Progenitor cell of endocrine pancreas (in vitro differentiated cells): ENCODE results near the gene TMEM120B. TPM values are rescaled to one million over a fixed set of nuclear protein-coding genes. Genes with fewer than 3 reads are reported as not detected.

ENCODE experiments used
- DNase-seq: peaks from one replicate; pipeline ENCODE4 v3.0.0; 2021; ENCODE audit warnings: low spot score; ENCODE audit not compliant: unreplicated experiment
- H3K27ac Mint-ChIP-seq: 2 replicates; pipeline ENCODE4 v1.8.0; 2021; ENCODE audit warnings: mild to moderate bottlenecking, moderate library complexity, mixed read lengths
- H3K27me3 Mint-ChIP-seq: 2 replicates; pipeline ENCODE4 v1.8.0; 2021; ENCODE audit warnings: mixed read lengths
- H3K36me3 Mint-ChIP-seq: 2 replicates; pipeline ENCODE4 v1.8.0; 2022; ENCODE audit warnings: mixed read lengths; ENCODE audit not compliant: insufficient read depth
- H3K4me1 Mint-ChIP-seq: 2 replicates; pipeline ENCODE4 v1.8.0; 2021; ENCODE audit warnings: low read depth, mixed read lengths
- H3K4me3 Mint-ChIP-seq: 2 replicates; pipeline ENCODE4 v1.8.0; 2021; ENCODE audit warnings: low read depth, mild to moderate bottlenecking, moderate library complexity, mixed read lengths
- H3K9me3 Mint-ChIP-seq: 2 replicates; pipeline ENCODE4 v1.8.0; 2021; ENCODE audit warnings: low read depth, mixed read lengths
- CTCF ChIP-seq: fragments of 200-600 bp; sonication (generic); IDR thresholded peaks from one replicate; pipeline ENCODE4 v1.5.0; 2021; ENCODE audit warnings: antibody characterized with exemption, mild to moderate bottlenecking; ENCODE audit not compliant: unreplicated experiment
- total RNA-seq: library from RNA; stranded (reverse); gene quantifications from 2 replicates; pipeline ENCODE4 v1.2.1, GENCODE V29; 2021

TMEM120B gene
- total RNA-seq, 1 donor from 2014 or later: 16.1 TPM

DNA sequence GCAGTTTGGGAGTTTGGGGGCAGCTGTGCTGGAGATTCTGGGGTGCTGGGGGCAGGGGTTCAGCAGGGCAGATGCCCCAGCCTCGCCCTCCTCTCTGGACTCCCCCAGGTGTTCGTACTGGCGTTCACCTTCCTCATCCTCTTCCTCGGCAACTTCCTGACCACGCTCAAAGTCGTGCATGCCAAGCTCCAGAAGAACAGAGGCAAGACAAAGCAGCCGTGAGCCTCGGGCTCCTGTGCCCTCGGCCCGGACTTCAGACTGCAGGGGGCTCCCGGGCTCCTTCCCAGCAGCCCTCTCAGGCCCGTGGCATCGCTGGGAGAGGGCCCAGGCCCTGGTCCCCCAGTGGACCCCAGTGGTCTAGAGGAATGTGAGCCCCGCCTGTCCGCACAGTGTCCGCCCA lies 62.9 kb downstream of the TMEM120B start:
- H3K4me3 Mint-ChIP-seq: no peak overlapping the region
- H3K9me3 Mint-ChIP-seq: no peaks in the 10 kb centered on the region
- peaks cover 1% of the 10 kb centered on the region for H3K36me3 Mint-ChIP-seq
- TF ChIP-seq CTCF: no peak
- no peaks in the 10 kb centered on the region for H3K27me3 Mint-ChIP-seq
- peaks cover 1% of the 10 kb centered on the region for H3K4me1 Mint-ChIP-seq
- DNase-seq: no peak
- no peak overlapping the region for H3K27ac Mint-ChIP-seq

GRCh38 chr12:121776190-121777098 lies 63.9 kb downstream of the TMEM120B start:
- Mint-ChIP-seq H3K4me1 (peaks cover 1% of the 10 kb centered on the region), H3K4me3 (no peak overlapping the region), H3K27ac (no peak overlapping the region), H3K36me3 (peaks cover 1% of the 10 kb centered on the region), H3K27me3 (no peaks in the 10 kb centered on the region), H3K9me3 (no peaks in the 10 kb centered on the region)
- peak; percentile 80 for TF ChIP-seq CTCF
- DNase-seq: peak; percentile 70

GRCh38 chr12:121778567-121779421 lies 66.2 kb downstream of the TMEM120B start:
- no peaks in the 10 kb centered on the region for H3K27me3 Mint-ChIP-seq
- peaks cover 1% of the 10 kb centered on the region for H3K36me3 Mint-ChIP-seq
- H3K4me3 Mint-ChIP-seq: no peak overlapping the region
- DNase-seq: no peak
- TF ChIP-seq CTCF: no peak
- no peaks in the 10 kb centered on the region for H3K9me3 Mint-ChIP-seq
- H3K27ac Mint-ChIP-seq: no peak overlapping the region
- peaks cover 4% of the 10 kb centered on the region for H3K4me1 Mint-ChIP-seq

GRCh38 chr12:121779422-121779895 lies 66.9 kb downstream of the TMEM120B start:
- Mint-ChIP-seq H3K4me3 (no peak overlapping the region), H3K9me3 (no peaks in the 10 kb centered on the region), H3K36me3 (peaks cover 1% of the 10 kb centered on the region), H3K27me3 (no peaks in the 10 kb centered on the region), H3K4me1 (peaks cover 4% of the 10 kb centered on the region), H3K27ac (no peak overlapping the region)
- no peak for DNase-seq
- TF ChIP-seq CTCF: no peak

DNA sequence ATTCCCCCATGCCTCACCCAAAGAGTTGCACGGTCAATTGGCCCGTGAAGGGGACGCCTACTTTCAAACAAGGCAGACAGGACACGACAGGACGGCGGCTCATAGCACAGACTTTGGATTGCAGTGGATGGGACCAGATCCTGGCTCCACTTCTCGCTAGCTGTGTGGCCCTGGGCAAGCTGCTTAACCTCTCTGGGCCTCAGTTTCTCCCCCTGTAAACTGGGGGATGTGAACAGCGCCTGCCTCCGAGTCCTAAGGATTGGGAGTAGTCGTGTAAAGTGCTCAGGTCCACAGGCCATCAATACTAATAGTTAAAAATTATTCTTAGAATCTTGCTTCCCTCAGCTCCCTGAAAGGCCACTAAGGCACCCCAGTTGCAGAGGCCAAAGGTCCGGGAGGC lies 67.9 kb downstream of the TMEM120B start:
- Mint-ChIP-seq H3K4me3 (no peak overlapping the region), H3K27me3 (no peaks in the 10 kb centered on the region), H3K36me3 (peaks cover 1% of the 10 kb centered on the region), H3K4me1 (peaks cover 4% of the 10 kb centered on the region), H3K27ac (no peak overlapping the region), H3K9me3 (no peaks in the 10 kb centered on the region)
- TF ChIP-seq CTCF: no peak
- DNase-seq: no peak
